ENCODE measurements around the gene L3MBTL4.

The L3MBTL4 gene

DNA sequence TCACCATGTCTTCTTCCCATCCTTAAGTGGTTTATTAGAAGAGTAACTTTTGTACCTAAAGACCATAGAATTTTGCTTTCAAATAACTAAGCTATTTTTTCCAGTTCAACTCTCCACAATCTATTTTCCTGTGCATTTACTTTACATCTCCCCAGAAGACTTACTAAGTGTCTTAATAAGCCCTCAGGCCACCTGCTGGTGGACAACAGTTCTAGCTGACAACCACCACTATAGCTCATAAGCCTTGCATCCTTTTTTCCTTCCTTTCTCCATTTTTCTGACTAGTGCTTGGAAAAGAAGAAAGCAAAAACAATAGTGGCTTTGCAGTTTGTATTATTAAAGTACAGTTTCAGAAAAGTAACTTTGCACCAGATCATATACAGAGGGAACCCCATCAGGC, 369.9 kb downstream of the L3MBTL4 start:
- no peaks in the 10 kb centered on the region for H3K4me1 ChIP-seq
- TF ChIP-seq Cebpa-rat (IDR thresholded peaks at IDR 0.05) = no peak
- no peak overlapping the region for H3K4me3 ChIP-seq
- H3K4me2 ChIP-seq = no peak overlapping the region
- no peaks in the 10 kb centered on the region for H4K20me1 ChIP-seq
- no peaks in the 10 kb centered on the region for H3K36me3 ChIP-seq
- peaks cover 10% of the 10 kb centered on the region; the same call in 1 of the 2 replicates for H3K9me3 ChIP-seq
- no peaks in the 10 kb centered on the region for H3K27me3 ChIP-seq
- H3K9ac ChIP-seq = no peak overlapping the region
- H3K27ac ChIP-seq = no peak overlapping the region

DNA sequence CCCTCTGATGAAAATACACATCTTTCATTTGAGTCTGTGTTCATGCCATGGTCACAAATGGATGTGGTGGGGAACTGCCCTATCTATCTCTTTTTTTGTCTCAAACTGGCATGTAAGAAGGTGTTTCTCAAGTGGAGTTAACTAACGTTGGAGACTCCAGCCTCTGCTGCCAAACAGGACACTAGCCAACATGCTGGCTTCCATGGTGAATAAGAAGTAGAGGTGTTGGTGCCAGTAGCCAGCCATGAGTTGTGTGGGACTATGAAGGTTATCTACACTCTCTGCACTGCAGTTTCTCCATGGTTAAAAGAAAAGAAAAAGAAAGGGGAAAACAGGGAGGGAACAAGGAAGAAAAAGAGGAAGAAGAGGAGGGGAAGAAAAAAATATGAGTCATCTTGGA, 370.4 kb downstream of the L3MBTL4 start:
- H3K4me1 ChIP-seq = no peaks in the 10 kb centered on the region
- no peak for TF ChIP-seq Cebpa-rat (IDR thresholded peaks at IDR 0.05)
- H3K27me3 ChIP-seq = no peaks in the 10 kb centered on the region
- H4K20me1 ChIP-seq = no peaks in the 10 kb centered on the region
- peaks cover 10% of the 10 kb centered on the region; the same call in 1 of the 2 replicates for H3K9me3 ChIP-seq
- no peak overlapping the region for H3K27ac ChIP-seq
- H3K4me2 ChIP-seq = no peak overlapping the region
- no peak overlapping the region for H3K4me3 ChIP-seq
- no peaks in the 10 kb centered on the region for H3K36me3 ChIP-seq
- H3K9ac ChIP-seq = no peak overlapping the region

DNA sequence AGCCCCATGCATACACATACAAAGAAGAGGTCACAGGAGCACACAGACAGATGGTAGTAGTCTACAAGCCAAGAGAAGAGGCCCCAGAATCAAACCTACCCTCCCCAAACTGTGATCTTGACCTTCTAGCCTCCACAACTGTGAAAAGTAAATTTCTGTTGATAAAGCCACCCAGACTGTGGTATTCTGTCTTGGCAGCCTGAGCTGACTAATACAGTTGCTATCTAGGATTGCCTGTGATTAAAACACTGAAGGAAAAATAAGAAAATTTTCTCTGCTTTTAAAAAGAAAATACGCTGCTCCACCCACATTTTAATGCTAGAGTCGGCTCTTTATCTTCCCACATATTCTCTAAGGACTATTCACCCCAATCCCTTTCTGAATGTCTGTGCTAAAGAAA, 375.7 kb downstream of the L3MBTL4 start:
- H3K4me2 ChIP-seq = no peak overlapping the region
- no peak overlapping the region for H3K27ac ChIP-seq
- no peaks in the 10 kb centered on the region for H3K4me1 ChIP-seq
- no peaks in the 10 kb centered on the region for H3K27me3 ChIP-seq
- H3K4me3 ChIP-seq = no peak overlapping the region
- no peaks in the 10 kb centered on the region for H3K36me3 ChIP-seq
- no peaks in the 10 kb centered on the region for H4K20me1 ChIP-seq
- no peak for TF ChIP-seq Cebpa-rat (IDR thresholded peaks at IDR 0.05)
- no peak overlapping the region for H3K9ac ChIP-seq
- peaks cover 10% of the 10 kb centered on the region; the same call in 1 of the 2 replicates for H3K9me3 ChIP-seq

DNA sequence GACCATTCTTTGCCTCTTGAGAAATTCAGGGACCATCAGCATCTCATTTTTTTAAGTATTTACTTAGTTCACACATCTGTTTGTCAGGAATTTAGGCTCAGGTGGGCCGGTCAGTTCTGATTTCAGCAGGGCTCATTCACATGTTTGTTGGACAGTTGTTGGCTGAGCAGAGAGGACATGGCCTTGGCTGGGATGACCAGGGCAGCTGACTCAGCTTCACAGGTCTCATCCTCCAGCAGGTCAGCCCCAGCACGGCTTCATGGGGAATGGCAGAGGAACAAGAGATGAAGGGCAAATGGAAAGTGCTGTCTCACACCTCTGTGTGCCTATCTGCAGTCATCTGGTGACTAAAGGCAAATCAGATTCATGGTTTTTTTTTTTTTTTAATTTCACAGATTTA, 383.3 kb downstream of the L3MBTL4 start:
- Histone ChIP-seq H3K9ac (no peak overlapping the region), H3K36me3 (no peaks in the 10 kb centered on the region), H3K27ac (no peak overlapping the region), H3K4me3 (no peak overlapping the region), H3K9me3 (peaks cover 8% of the 10 kb centered on the region; the same call in 1 of the 2 replicates), H3K4me2 (no peak overlapping the region), H3K4me1 (no peaks in the 10 kb centered on the region), H3K27me3 (no peaks in the 10 kb centered on the region), H4K20me1 (no peaks in the 10 kb centered on the region)
- no peak for TF ChIP-seq Cebpa-rat (IDR thresholded peaks at IDR 0.05)

DNA sequence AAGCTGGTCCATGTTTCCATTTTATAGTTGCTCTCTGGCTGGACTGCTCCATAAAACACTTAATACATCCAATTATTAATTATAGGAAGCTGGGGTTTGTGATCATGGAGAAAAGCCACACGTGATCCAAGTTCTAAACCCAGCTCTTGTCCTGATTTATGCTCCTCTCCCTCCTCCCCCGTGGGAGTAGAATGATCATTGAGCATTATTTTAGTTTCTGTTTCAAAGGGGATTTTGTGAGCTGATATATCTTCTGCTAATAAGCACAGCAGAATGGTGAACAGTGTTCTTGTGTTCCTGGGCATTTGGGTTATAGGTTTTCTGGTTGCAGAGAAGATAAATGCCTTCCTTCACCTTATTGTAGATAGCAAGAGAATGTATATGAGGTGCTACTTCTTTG, 383.7 kb downstream of the L3MBTL4 start:
- Histone ChIP-seq H3K27me3 (no peaks in the 10 kb centered on the region), H3K4me1 (no peaks in the 10 kb centered on the region), H3K27ac (no peak overlapping the region), H3K4me2 (no peak overlapping the region), H4K20me1 (no peaks in the 10 kb centered on the region), H3K4me3 (no peak overlapping the region), H3K9me3 (peaks cover 3% of the 10 kb centered on the region; the same call in 1 of the 2 replicates), H3K36me3 (no peaks in the 10 kb centered on the region), H3K9ac (no peak overlapping the region)
- TF ChIP-seq Cebpa-rat (IDR thresholded peaks at IDR 0.05) = no peak

DNA sequence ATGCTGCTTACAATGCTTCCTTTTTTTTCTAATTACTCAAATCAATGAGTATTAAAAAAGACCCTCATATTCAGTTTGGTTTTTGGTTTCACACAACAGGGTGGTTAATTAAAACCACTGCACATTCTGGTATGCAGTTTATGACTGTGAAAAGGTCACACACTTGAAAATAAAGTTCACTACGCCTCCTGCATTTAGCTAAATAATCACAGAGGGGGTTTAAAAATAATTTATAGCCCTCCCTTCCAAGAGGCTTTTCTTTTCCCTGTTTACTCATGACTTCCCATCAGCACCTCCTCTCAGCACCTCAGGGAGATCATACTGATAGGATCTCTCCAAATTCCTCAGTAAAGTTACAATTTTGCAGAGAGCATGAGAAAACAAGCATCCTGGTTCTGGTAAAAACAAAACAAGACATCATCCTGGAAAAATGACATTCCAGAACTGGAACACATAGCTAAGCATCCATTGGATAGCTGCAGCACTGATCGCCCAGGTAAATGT, 389.9 kb downstream of the L3MBTL4 start:
- no peak overlapping the region for H3K9ac ChIP-seq
- no peaks in the 10 kb centered on the region for H3K27me3 ChIP-seq
- peaks cover 21% of the 10 kb centered on the region for H3K4me1 ChIP-seq
- no peaks in the 10 kb centered on the region for H4K20me1 ChIP-seq
- no peak overlapping the region for H3K4me3 ChIP-seq
- H3K9me3 ChIP-seq = no peaks in the 10 kb centered on the region; the same call in 1 of the 2 replicates
- H3K36me3 ChIP-seq = no peaks in the 10 kb centered on the region
- H3K4me2 ChIP-seq = no peak overlapping the region
- no peak for TF ChIP-seq Cebpa-rat (IDR thresholded peaks at IDR 0.05)
- no peak overlapping the region for H3K27ac ChIP-seq

DNA sequence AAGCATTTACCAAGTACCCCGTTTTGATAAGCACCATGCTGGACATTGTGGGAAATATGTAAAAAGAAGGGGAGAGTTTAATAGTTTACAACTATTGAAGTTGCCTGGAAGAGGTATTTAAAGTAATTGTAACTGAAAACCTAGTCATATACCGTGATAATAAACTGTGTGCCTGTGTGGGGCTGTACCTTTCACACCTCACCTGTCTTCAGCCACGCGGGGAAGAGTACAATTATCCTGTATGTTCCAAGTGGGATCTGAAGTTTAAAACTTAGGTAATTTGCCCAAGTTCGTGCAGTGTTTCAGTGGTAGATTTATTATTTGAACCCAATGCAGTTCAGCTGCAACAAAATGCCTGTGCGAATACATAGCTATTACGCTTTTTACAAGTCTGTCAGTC, 391.2 kb downstream of the L3MBTL4 start:
- H3K9ac ChIP-seq = no peak overlapping the region
- no peak for TF ChIP-seq Cebpa-rat (IDR thresholded peaks at IDR 0.05)
- no peaks in the 10 kb centered on the region for H4K20me1 ChIP-seq
- H3K4me3 ChIP-seq = no peak overlapping the region
- no peaks in the 10 kb centered on the region for H3K36me3 ChIP-seq
- peaks cover 21% of the 10 kb centered on the region for H3K4me1 ChIP-seq
- no peaks in the 10 kb centered on the region for H3K27me3 ChIP-seq
- H3K27ac ChIP-seq = no peak overlapping the region
- H3K4me2 ChIP-seq = no peak overlapping the region
- H3K9me3 ChIP-seq = no peaks in the 10 kb centered on the region; the same call in 1 of the 2 replicates

DNA sequence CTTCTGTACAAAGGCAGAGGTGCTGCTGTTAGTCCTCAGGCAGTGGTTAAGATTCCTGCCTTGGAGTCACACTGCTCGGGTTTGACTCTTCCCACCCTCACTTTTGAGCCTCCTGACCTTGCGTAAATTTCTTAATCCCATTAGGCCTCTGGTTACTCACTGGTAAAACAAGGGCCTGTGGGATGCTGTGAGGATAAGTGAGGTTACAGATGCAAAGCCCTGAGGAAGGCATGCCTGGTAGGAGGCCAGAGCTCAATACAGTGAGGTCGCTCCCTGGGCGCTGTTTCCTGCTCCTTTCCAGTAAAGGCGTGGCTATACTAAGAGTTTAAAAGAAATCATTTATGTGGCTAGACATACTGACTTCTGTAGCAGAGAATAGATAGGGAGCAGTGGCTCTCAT, 391.9 kb downstream of the L3MBTL4 start:
- no peaks in the 10 kb centered on the region for H3K36me3 ChIP-seq
- no peaks in the 10 kb centered on the region for H4K20me1 ChIP-seq
- no peaks in the 10 kb centered on the region for H3K9me3 ChIP-seq
- H3K4me1 ChIP-seq = peaks cover 21% of the 10 kb centered on the region
- H3K27ac ChIP-seq = no peak overlapping the region
- no peak overlapping the region for H3K9ac ChIP-seq
- TF ChIP-seq Cebpa-rat (IDR thresholded peaks at IDR 0.05) = no peak
- H3K27me3 ChIP-seq = no peaks in the 10 kb centered on the region
- peak overlapping the region; percentile 47 for H3K4me2 ChIP-seq
- no peak overlapping the region for H3K4me3 ChIP-seq

DNA sequence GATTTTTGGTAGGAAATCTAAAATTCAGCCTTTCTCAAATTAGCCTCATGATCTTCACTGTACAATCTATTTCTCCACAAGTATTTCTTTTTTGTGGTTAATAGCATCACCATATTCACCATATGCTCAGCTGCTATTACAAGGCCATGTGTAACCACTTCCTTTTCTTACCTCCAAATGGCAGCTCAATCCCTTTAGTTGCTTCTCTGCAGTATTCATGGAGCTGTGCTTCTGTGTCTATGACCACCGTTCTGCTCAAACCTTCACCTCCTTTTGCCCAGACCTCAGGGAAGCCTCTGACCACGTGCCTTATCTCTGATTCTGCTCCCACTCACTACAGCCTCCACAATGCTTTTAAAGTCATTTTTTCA, 392.7 kb downstream of the L3MBTL4 start:
- no peak overlapping the region for H3K9ac ChIP-seq
- H3K27ac ChIP-seq = no peak overlapping the region
- H4K20me1 ChIP-seq = no peaks in the 10 kb centered on the region
- peak overlapping the region; percentile 47 for H3K4me2 ChIP-seq
- H3K27me3 ChIP-seq = no peaks in the 10 kb centered on the region
- no peak overlapping the region for H3K4me3 ChIP-seq
- no peaks in the 10 kb centered on the region for H3K9me3 ChIP-seq
- H3K4me1 ChIP-seq = peaks cover 21% of the 10 kb centered on the region
- no peak for TF ChIP-seq Cebpa-rat (IDR thresholded peaks at IDR 0.05)
- H3K36me3 ChIP-seq = no peaks in the 10 kb centered on the region

DNA sequence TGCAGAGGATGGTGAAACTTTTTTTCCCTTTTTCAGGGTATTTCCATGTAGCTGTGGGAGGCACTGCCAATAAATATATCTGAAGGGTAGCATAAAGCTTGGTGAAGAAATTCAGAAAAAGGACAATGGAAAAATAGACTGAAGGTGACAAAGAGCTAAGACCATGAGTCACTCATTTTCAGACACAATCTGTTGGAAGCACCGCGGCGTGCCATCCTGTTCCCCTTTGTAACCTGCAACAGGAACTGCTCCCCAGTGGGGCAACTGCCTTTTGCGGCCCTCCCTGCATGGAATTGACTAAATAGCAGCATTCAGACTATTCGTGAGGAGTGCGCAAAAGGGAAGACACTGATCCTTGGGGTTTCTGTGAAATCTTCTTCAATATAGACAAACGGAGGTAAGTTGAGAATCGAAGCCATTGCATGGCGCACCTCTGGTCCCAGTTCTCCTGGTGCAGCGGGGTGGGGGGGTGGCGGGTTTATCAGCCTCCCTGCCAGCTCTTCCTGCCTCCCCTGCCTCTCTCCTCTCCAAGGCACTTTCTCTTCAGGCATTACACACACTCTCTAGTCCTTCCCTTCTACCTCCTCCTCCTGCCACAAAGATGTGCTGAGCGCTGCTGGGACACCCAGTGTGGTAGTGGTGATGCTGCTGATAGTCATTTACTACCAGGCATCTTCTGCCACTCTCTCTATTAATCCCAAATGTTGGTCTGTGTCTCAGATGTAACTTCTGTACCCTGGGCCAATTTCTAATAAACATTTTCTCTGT, 393.2 kb downstream of the L3MBTL4 start:
- no peaks in the 10 kb centered on the region for H3K9me3 ChIP-seq
- H3K27me3 ChIP-seq = no peaks in the 10 kb centered on the region
- no peaks in the 10 kb centered on the region for H3K36me3 ChIP-seq
- H3K27ac ChIP-seq = no peak overlapping the region
- no peak overlapping the region for H3K4me3 ChIP-seq
- no peak overlapping the region for H3K9ac ChIP-seq
- no peaks in the 10 kb centered on the region for H4K20me1 ChIP-seq
- no peak for TF ChIP-seq Cebpa-rat (IDR thresholded peaks at IDR 0.05)
- H3K4me2 ChIP-seq = peak overlapping the region; percentile 47
- H3K4me1 ChIP-seq = peaks cover 21% of the 10 kb centered on the region
